Measurements from ENCODE around the gene NDUFAF2. TPM values are rescaled to one million over a fixed set of nuclear protein-coding genes. Genes with fewer than 3 reads are reported as not detected.

Gene NDUFAF2
- total RNA-seq, 1 donor from 2014 or later, result 9.9 TPM

DNA sequence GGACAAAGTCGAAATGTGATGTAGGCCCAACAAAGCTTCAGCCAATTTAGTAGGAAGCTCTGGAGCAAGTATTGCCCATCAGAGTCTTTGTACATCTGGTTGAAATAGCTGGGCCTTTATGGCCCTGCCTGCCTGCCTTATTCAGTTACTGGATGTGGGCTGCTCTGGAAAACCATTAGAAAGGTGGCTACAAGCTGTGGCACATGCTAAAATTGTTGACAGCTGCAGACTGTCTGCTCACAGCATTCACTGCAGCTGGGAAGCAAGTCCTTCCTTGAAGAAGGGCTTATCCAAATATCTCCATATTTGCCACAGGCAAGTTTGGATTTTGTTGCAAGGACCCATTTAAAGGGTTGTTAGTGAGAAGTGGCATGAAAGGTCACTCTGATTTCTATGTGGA is 192.8 kb downstream of the NDUFAF2 start:
- Histone ChIP-seq H3K9me3 (ENCODE audit: control insufficient read depth in 3 of 3, low read length in 3 of 3) (no peaks in the 10 kb centered on the region), H3K4me3 (ENCODE audit: low read length in 3 of 3) (no peak overlapping the region), H3K36me3 (ENCODE audit: control insufficient read depth in 3 of 3, insufficient read depth in 3 of 3, low read length in 3 of 3) (no peaks in the 10 kb centered on the region), H3K4me1 (ENCODE audit: control insufficient read depth in 3 of 3, insufficient read depth in 3 of 3, low read length in 3 of 3) (no peaks in the 10 kb centered on the region), H3K9ac (ENCODE audit: low read depth in 1 of 3, low read length in 3 of 3) (no peak overlapping the region), H3K27me3 (ENCODE audit: control insufficient read depth in 3 of 3, insufficient read depth in 3 of 3, low read length in 3 of 3) (no peaks in the 10 kb centered on the region), H3K27ac (ENCODE audit: low read depth, low read length) (no peak overlapping the region)

DNA sequence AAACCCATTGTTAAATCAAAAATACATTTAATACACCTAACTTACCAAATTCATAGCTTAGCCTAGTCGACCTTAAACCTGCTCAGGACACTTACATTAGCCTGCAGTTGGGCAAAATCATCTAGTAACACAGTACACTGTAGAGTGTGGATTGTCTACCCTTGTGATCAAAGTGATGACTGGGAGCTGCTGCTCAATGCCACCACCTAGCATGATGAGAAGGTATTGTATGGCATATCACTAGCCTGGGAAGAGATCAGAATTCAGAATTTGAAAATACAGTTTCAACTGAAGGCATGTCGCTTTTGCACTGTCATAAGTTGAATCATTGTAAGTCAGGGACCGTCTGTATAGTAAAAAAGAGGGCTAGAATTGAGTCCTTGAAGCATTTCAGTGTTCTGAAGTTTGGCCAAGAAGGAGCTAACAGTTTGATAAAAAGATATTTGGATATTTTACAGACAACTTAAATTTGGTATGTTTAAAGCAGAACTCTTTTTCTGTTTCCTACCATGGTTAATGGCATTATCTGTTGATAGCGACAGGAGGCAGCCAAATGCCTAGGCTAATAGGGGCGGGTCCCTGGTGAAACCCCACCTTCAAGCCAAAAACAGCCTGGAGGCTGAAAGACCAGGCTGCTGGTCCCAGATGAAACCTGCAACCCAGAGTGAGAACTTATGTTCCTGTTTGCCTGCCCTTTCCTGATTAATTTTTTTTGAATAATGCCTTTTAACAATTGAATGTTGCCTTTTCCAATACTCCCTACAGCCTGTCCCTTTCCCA is 194.3 kb downstream of the NDUFAF2 start:
- no peak overlapping the region for H3K4me3 ChIP-seq (ENCODE audit: low read length in 3 of 3)
- H3K27me3 ChIP-seq (ENCODE audit: control insufficient read depth in 3 of 3, insufficient read depth in 3 of 3, low read length in 3 of 3), result no peaks in the 10 kb centered on the region
- H3K27ac ChIP-seq (ENCODE audit: low read depth, low read length), result no peak overlapping the region
- no peak overlapping the region for H3K9ac ChIP-seq (ENCODE audit: low read depth in 1 of 3, low read length in 3 of 3)
- no peaks in the 10 kb centered on the region for H3K9me3 ChIP-seq (ENCODE audit: control insufficient read depth in 3 of 3, low read length in 3 of 3)
- H3K36me3 ChIP-seq (ENCODE audit: control insufficient read depth in 3 of 3, insufficient read depth in 3 of 3, low read length in 3 of 3), result no peaks in the 10 kb centered on the region
- no peaks in the 10 kb centered on the region for H3K4me1 ChIP-seq (ENCODE audit: control insufficient read depth in 3 of 3, insufficient read depth in 3 of 3, low read length in 3 of 3)

DNA sequence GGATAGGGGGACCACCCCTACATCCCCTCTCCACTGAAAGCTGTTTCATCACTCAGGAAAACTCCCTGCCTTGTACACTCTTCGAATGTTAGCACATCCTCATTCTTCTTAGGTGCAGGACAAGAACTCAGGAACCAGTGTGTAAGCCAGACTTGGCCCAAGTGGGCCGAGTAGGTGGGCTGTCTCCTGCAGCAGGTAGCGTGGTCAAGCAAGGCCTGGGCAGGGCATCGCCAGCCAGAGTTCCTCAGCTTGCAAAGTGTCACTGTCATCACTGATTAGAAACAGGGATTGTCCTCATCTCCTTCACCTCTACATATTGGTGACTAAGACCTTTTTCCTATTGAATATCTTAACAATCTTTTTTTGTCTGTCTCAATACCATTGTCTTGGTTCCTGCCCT is 194.9 kb downstream of the NDUFAF2 start:
- no peaks in the 10 kb centered on the region for H3K36me3 ChIP-seq (ENCODE audit: control insufficient read depth in 3 of 3, insufficient read depth in 3 of 3, low read length in 3 of 3)
- H3K4me3 ChIP-seq (ENCODE audit: low read length in 3 of 3), result no peak overlapping the region
- H3K27ac ChIP-seq (ENCODE audit: low read depth, low read length), result no peak overlapping the region
- H3K4me1 ChIP-seq (ENCODE audit: control insufficient read depth in 3 of 3, insufficient read depth in 3 of 3, low read length in 3 of 3), result no peaks in the 10 kb centered on the region
- H3K27me3 ChIP-seq (ENCODE audit: control insufficient read depth in 3 of 3, insufficient read depth in 3 of 3, low read length in 3 of 3), result no peaks in the 10 kb centered on the region
- H3K9me3 ChIP-seq (ENCODE audit: control insufficient read depth in 3 of 3, low read length in 3 of 3), result no peaks in the 10 kb centered on the region
- H3K9ac ChIP-seq (ENCODE audit: low read depth in 1 of 3, low read length in 3 of 3), result no peak overlapping the region

DNA sequence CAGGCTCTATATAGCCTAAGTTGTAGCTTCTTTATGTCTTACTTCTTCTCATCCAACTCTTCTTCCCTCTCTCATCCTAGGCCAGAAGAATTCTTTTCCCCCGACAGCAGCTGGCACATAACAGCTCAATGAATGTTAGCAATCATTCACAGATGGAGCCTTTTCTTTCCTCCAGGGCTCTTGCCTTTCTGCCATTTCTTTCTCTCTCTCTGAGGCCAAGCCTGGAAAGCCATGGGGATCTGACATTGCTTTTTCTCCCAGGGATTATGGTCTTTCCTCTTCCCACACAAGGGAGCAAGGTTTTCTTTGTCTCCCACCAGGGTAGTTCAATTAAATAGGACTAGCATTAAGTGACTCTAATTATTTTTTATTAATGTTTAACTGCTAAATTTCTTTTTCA is 196.8 kb downstream of the NDUFAF2 start:
- H3K9me3 ChIP-seq (ENCODE audit: control insufficient read depth in 3 of 3, low read length in 3 of 3), result no peaks in the 10 kb centered on the region

DNA sequence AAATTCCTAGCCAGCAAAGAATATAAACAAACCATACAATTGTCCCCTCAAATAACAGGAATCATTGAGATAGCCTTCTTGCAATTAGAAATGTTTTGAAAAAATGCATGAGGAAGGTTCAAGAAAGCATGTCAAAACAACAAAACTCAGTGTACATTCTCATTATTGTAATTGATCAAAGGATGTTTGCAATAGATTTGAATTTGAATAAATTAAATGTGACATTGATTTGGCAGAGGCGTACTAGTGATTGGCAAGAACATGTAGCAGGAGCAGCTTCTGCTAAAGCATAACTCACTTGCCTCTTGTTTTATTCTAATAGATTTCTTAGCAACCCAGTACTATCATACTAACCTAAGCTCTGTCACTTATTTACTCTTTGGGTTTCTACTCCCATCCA is 197.4 kb downstream of the NDUFAF2 start:
- H3K27me3 ChIP-seq (ENCODE audit: control insufficient read depth in 3 of 3, insufficient read depth in 3 of 3, low read length in 3 of 3), result no peaks in the 10 kb centered on the region
- H3K9me3 ChIP-seq (ENCODE audit: control insufficient read depth in 3 of 3, low read length in 3 of 3), result no peaks in the 10 kb centered on the region
- no peaks in the 10 kb centered on the region for H3K4me1 ChIP-seq (ENCODE audit: control insufficient read depth in 3 of 3, insufficient read depth in 3 of 3, low read length in 3 of 3)
- H3K4me3 ChIP-seq (ENCODE audit: low read length in 3 of 3), result no peak overlapping the region
- no peak overlapping the region for H3K27ac ChIP-seq (ENCODE audit: low read depth, low read length)
- H3K9ac ChIP-seq (ENCODE audit: low read depth in 1 of 3, low read length in 3 of 3), result no peak overlapping the region
- H3K36me3 ChIP-seq (ENCODE audit: control insufficient read depth in 3 of 3, insufficient read depth in 3 of 3, low read length in 3 of 3), result no peaks in the 10 kb centered on the region

More for the DNA sequence above, 196.8 kb downstream of the NDUFAF2 start:
- Histone ChIP-seq H3K27ac (ENCODE audit: low read depth, low read length) (no peak overlapping the region), H3K36me3 (ENCODE audit: control insufficient read depth in 3 of 3, insufficient read depth in 3 of 3, low read length in 3 of 3) (no peaks in the 10 kb centered on the region), H3K9ac (ENCODE audit: low read depth in 1 of 3, low read length in 3 of 3) (no peak overlapping the region), H3K4me1 (ENCODE audit: control insufficient read depth in 3 of 3, insufficient read depth in 3 of 3, low read length in 3 of 3) (no peaks in the 10 kb centered on the region), H3K27me3 (ENCODE audit: control insufficient read depth in 3 of 3, insufficient read depth in 3 of 3, low read length in 3 of 3) (no peaks in the 10 kb centered on the region), H3K4me3 (ENCODE audit: low read length in 3 of 3) (no peak overlapping the region)

DNA sequence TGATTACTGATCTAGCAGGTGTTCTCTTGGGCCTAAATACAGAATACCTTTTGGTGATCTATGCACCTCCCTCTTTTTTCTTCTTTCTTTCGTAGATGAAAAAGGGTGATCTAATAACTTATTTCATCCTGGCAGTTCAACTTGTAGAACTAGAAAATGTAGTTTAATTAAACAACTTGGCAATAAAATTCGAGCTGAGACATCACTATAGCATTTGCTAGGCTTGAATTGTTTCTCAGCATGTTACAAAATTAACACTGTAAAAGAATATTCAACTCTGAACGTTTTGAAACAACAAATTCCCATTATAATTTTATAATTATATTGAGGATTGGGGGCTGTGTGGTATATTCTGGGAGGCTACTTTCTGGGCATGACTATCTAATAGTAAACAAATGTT is 197.8 kb downstream of the NDUFAF2 start:
- Histone ChIP-seq H3K9me3 (ENCODE audit: control insufficient read depth in 3 of 3, low read length in 3 of 3) (no peaks in the 10 kb centered on the region), H3K4me3 (ENCODE audit: low read length in 3 of 3) (no peak overlapping the region), H3K4me1 (ENCODE audit: control insufficient read depth in 3 of 3, insufficient read depth in 3 of 3, low read length in 3 of 3) (no peaks in the 10 kb centered on the region), H3K9ac (ENCODE audit: low read depth in 1 of 3, low read length in 3 of 3) (no peak overlapping the region), H3K27ac (ENCODE audit: low read depth, low read length) (no peak overlapping the region), H3K27me3 (ENCODE audit: control insufficient read depth in 3 of 3, insufficient read depth in 3 of 3, low read length in 3 of 3) (no peaks in the 10 kb centered on the region), H3K36me3 (ENCODE audit: control insufficient read depth in 3 of 3, insufficient read depth in 3 of 3, low read length in 3 of 3) (no peaks in the 10 kb centered on the region)

DNA sequence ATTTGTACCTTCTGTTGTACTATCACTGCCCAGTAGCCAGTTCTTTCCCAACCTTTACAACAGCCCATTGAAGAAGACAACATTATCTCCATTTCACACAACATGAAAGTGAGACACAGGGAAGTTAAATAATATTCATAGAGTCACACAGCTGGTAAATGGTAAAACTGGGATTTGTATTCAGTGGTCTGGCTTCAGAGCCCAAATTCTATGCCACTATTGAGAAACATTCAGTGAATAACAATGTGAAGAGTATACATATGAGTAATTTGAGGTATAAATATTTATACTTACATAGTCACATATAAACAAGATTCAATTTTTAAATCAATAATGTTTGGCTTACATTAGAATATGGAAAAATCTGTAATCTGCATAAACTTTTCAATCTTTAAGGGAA is 203.5 kb downstream of the NDUFAF2 start:
- H3K4me3 ChIP-seq (ENCODE audit: low read length in 3 of 3), result no peak overlapping the region
- no peaks in the 10 kb centered on the region for H3K9me3 ChIP-seq (ENCODE audit: control insufficient read depth in 3 of 3, low read length in 3 of 3)
- no peak overlapping the region for H3K9ac ChIP-seq (ENCODE audit: low read depth in 1 of 3, low read length in 3 of 3)
- no peak overlapping the region for H3K27ac ChIP-seq (ENCODE audit: low read depth, low read length)
- H3K36me3 ChIP-seq (ENCODE audit: control insufficient read depth in 3 of 3, insufficient read depth in 3 of 3, low read length in 3 of 3), result no peaks in the 10 kb centered on the region
- no peaks in the 10 kb centered on the region for H3K27me3 ChIP-seq (ENCODE audit: control insufficient read depth in 3 of 3, insufficient read depth in 3 of 3, low read length in 3 of 3)
- no peaks in the 10 kb centered on the region for H3K4me1 ChIP-seq (ENCODE audit: control insufficient read depth in 3 of 3, insufficient read depth in 3 of 3, low read length in 3 of 3)

DNA sequence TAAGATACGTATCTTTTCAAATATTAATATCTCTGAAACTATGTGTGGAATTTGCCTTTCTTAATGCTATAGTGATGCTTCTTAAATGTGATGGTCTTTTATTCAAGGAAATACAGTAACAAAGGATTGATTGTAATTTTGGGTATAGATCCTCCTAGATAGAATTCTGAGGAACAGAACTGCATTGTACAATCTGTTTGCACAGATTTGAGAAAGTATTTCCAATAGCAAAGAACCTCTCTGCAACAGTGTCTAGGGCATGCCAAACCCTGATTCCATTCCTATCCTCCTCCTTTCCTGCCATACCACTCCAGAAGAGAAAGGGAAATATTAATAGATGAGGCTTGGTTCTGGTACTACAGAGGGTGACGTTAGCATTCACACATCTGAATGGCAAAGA is 206.9 kb downstream of the NDUFAF2 start:
- H3K9ac ChIP-seq (ENCODE audit: low read depth in 1 of 3, low read length in 3 of 3), result no peak overlapping the region
- no peaks in the 10 kb centered on the region for H3K36me3 ChIP-seq (ENCODE audit: control insufficient read depth in 3 of 3, insufficient read depth in 3 of 3, low read length in 3 of 3)
- H3K9me3 ChIP-seq (ENCODE audit: control insufficient read depth in 3 of 3, low read length in 3 of 3), result no peaks in the 10 kb centered on the region
- H3K4me3 ChIP-seq (ENCODE audit: low read length in 3 of 3), result no peak overlapping the region
- no peak overlapping the region for H3K27ac ChIP-seq (ENCODE audit: low read depth, low read length)
- no peaks in the 10 kb centered on the region for H3K27me3 ChIP-seq (ENCODE audit: control insufficient read depth in 3 of 3, insufficient read depth in 3 of 3, low read length in 3 of 3)
- no peaks in the 10 kb centered on the region for H3K4me1 ChIP-seq (ENCODE audit: control insufficient read depth in 3 of 3, insufficient read depth in 3 of 3, low read length in 3 of 3)

DNA sequence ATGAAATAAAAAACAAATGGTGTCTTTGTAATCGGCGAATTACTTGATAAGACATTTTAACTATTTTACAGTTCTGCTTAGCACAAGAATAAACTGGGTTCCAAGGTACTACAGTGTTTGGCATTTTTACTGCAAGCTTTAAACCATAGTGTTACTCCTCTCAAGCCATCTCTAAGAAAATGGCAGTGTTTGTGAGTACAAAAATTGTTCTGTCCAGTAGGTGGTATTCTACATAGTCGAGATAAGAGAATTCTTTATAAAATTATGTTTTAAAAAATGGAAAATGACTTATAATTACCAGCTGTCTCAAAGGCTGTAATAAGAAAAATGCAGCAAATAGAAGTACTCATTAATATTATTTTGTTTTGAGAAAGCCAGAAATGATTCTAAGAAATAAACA is 214.1 kb downstream of the NDUFAF2 start:
- Histone ChIP-seq H3K4me3 (ENCODE audit: low read length in 3 of 3) (no peak overlapping the region), H3K4me1 (ENCODE audit: control insufficient read depth in 3 of 3, insufficient read depth in 3 of 3, low read length in 3 of 3) (peaks cover 6 to 22% (median 14%) of the 10 kb centered on the region in 3 donors), H3K9ac (ENCODE audit: low read depth in 1 of 3, low read length in 3 of 3) (no peak overlapping the region), H3K27ac (ENCODE audit: low read depth, low read length) (no peak overlapping the region), H3K27me3 (ENCODE audit: control insufficient read depth in 3 of 3, insufficient read depth in 3 of 3, low read length in 3 of 3) (no peaks in the 10 kb centered on the region), H3K36me3 (ENCODE audit: control insufficient read depth in 3 of 3, insufficient read depth in 3 of 3, low read length in 3 of 3) (peaks cover 3 to 8% (median 7%) of the 10 kb centered on the region in 3 donors), H3K9me3 (ENCODE audit: control insufficient read depth in 3 of 3, low read length in 3 of 3) (no peaks in the 10 kb centered on the region)

DNA sequence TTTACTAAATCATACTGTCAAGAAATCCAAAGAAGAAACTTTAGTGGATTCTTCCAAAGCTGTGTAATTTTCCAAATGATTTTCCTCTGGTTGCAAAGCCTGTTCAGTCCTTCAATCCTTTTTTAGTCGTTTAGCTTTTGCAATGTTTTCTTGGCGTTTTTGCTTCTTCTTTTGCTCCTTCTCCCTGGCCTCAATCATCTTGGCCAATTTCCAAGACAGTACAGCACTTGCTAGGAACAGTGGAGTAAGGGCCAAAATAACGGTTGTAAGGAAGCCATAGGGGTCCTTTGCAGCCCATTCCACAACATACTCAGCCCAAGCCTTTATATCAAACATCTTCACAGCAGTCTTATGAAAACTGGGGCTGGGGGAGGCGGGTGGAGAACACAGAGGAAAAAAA is 214.8 kb downstream of the NDUFAF2 start:
- H3K4me3 ChIP-seq (ENCODE audit: low read length in 3 of 3), result no peak overlapping the region
- H3K27ac ChIP-seq (ENCODE audit: low read depth, low read length), result no peak overlapping the region
- H3K36me3 ChIP-seq (ENCODE audit: control insufficient read depth in 3 of 3, insufficient read depth in 3 of 3, low read length in 3 of 3), result peaks cover 3 to 8% (median 7%) of the 10 kb centered on the region in 3 donors
- no peaks in the 10 kb centered on the region for H3K27me3 ChIP-seq (ENCODE audit: control insufficient read depth in 3 of 3, insufficient read depth in 3 of 3, low read length in 3 of 3)
- H3K9me3 ChIP-seq (ENCODE audit: control insufficient read depth in 3 of 3, low read length in 3 of 3), result no peaks in the 10 kb centered on the region
- H3K9ac ChIP-seq (ENCODE audit: low read depth in 1 of 3, low read length in 3 of 3), result peak overlapping the region in 1 of 3 donors; percentile 40
- peaks cover 6 to 22% (median 14%) of the 10 kb centered on the region in 3 donors for H3K4me1 ChIP-seq (ENCODE audit: control insufficient read depth in 3 of 3, insufficient read depth in 3 of 3, low read length in 3 of 3)
